ENCODE results near the gene IL1RL2.

Gene IL1RL2

DNA sequence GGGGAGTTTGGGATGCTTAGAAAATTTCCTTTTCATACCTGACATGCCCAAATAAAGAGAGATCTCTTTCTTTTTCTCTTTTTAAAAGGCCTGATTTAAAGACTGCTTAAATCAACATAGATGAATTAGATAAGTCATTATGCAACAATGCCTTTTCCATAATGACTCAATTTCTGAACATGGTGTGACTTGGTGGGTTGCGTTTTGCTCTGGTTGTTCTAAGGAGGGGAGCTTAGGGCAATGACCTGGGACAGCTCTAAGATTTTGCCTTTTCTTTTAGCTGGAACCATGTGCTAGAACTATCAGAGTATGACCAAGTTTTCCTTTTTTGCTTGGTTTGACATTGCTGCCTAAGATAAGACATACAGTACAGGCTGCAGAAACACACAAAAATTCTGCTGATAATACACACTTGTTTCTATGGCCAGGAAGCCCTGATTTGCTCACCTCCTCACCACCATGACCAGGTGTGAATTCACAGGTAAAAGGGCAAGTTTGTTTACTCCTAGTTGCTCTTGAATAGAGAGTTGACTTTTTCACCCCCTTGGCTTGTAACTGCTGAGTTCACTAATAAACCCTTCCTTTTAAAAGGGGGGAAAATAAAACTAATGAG lies 66.4 kb downstream of the IL1RL2 start:
- H3K4me3 ChIP-seq (ENCODE audit: low read length) = no peak overlapping the region
- no peak for DNase-seq (ENCODE audit: low read depth)
- TF ChIP-seq, protein P1, sequence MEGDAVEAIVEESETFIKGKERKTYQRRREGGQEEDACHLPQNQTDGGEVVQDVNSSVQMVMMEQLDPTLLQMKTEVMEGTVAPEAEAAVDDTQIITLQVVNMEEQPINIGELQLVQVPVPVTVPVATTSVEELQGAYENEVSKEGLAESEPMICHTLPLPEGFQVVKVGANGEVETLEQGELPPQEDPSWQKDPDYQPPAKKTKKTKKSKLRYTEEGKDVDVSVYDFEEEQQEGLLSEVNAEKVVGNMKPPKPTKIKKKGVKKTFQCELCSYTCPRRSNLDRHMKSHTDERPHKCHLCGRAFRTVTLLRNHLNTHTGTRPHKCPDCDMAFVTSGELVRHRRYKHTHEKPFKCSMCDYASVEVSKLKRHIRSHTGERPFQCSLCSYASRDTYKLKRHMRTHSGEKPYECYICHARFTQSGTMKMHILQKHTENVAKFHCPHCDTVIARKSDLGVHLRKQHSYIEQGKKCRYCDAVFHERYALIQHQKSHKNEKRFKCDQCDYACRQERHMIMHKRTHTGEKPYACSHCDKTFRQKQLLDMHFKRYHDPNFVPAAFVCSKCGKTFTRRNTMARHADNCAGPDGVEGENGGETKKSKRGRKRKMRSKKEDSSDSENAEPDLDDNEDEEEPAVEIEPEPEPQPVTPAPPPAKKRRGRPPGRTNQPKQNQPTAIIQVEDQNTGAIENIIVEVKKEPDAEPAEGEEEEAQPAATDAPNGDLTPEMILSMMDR (conservative IDR thresholded peaks at IDR 0.05; ENCODE audit: low read length) = no peak

DNA sequence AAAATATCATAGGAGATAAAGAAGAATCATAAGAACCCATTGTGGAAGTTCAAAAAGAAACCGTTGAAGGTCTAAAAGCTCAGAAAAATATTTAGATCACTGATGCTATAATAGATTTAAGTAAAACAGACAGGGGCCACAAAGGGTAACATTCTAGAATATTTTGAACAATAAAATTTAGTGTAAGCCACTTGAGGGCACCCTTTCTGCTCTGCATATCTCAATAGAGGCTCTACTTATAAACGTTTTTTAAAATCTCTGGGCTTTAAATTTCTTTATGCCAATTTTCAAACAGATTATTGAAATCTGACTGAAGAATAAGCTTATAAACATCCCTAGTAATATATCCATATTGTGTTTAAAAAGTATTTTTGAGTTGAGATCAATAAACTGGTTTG lies 66.9 kb downstream of the IL1RL2 start:
- TF ChIP-seq, protein P1 (conservative IDR thresholded peaks at IDR 0.05; ENCODE audit: low read length) = peak; percentile 46; the same call in 1 of the 2 replicates
- no peak overlapping the region for H3K4me3 ChIP-seq (ENCODE audit: low read length)
- peak; percentile 34 for DNase-seq (ENCODE audit: low read depth)

DNA sequence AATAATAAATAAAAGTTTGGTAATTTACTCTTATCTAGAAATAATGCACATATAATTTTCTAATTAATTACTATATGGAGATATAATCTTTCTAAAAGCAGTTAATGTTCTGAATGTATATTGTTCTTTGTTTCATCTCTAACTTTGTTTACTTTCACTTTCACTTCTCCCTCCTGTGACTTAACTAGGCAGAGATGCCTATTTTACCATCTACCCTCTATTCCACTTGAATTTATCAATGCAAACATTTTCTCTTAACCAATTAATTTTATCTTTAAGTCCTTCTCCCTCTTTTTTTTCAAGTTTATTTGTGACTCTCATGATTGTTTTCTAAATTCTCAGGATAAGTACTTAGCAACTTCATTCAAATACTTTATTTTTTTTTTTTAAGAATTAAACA lies 69.5 kb downstream of the IL1RL2 start:
- H3K4me3 ChIP-seq (ENCODE audit: low read length) = no peak overlapping the region
- no peak for DNase-seq (ENCODE audit: low read depth)
- TF ChIP-seq, protein P1 (conservative IDR thresholded peaks at IDR 0.05; ENCODE audit: low read length) = no peak

DNA sequence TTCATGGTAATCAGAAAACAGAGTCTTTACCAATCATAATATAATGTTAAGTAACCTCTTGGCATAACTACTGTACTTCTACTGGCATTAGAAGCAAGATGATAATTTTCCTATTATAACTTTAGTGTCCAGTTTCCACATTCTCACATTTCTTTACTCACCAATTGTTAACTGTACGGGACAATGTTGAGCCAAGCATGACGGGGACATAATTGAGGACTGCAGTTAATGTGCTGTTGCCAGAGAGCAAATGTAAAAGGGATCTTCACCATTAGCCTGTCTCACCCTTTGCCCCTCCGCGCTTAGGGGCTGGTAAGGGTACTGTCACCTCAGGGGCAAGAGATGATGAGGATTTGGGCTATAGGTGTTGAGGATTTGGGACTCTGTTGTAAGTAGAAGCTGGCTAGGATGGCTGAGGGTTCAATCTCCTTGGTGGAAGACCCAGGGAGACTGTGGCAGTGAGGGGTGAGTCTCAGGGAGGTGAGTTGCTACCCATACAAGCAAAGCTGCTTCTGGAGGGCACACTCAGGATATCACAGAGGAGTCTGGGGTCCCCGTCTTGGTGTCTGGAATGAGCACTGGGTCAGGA lies 70.1 kb downstream of the IL1RL2 start:
- no peak for DNase-seq (ENCODE audit: low read depth)
- no peak overlapping the region for H3K4me3 ChIP-seq (ENCODE audit: low read length)
- TF ChIP-seq, protein P1 (conservative IDR thresholded peaks at IDR 0.05; ENCODE audit: low read length) = no peak

DNA sequence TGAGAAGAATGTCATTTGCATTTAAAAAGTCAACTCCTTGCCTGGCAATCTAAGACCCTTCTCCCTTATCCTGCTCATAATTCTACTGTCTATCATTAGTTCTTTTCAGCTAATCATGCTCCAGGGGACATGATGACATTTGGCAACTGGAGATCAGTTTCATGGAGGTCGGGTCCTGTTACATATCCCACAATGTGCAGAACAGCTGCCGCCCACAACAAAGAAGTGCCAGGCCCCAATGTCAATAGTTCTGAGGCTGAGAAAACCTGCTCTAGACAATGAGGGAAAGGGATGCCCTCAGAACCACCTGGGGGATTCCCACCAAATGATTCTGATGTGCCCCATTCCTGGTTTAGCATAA lies 71.2 kb downstream of the IL1RL2 start:
- DNase-seq (ENCODE audit: low read depth) = no peak
- no peak overlapping the region for H3K4me3 ChIP-seq (ENCODE audit: low read length)
- TF ChIP-seq, protein P1 (conservative IDR thresholded peaks at IDR 0.05; ENCODE audit: low read length) = no peak

DNA sequence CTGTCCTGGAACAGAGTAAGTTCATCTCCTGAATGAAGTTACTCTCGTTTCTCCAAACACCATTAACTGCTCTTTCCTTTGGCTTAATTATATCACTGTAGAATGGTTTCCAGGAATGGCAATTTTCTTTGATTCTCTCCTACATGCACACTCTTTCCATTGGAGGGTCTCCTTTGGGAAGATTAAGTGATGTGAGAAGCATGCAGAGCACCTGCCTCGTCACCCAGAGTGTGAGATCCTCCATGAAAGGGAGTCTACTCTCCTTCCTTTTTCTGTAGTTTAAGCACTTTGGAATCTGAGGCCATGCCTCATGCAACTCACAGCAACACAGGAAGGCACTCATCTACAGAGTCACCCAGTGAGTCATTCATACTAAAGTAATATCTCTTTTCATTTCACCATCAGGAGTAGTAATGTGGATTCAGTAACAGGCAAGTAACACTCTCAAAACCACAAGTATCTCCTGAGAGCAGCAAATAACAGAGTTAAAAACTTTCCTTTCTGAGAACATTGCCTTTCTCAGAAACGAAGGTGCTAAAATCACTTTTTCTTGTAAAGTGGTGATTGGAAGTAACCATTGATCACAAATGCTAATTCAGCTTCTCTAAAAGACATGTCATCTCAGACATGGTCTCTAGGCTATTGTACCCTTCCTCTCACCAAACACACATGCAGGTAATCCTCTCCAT lies 71.7 kb downstream of the IL1RL2 start:
- DNase-seq (ENCODE audit: low read depth) = peak; percentile 97
- TF ChIP-seq, protein P1 (conservative IDR thresholded peaks at IDR 0.05; ENCODE audit: low read length) = no peak
- no peak overlapping the region for H3K4me3 ChIP-seq (ENCODE audit: low read length)

Measured in AG10803 (cell line).